GM18499 (cell line): ENCODE data around the gene LIMS1.
"Not testable (repeated sequence)": the region's sequence is repeated elsewhere in the genome, so short reads cannot be mapped to it uniquely, and the experiment has no call there.

Experiments
- ATAC-seq: cut with Tn5 transposase; IDR thresholded peaks from one replicate; pipeline ENCODE4 v1.9.1; 2021; ENCODE audit warnings: moderate number of reproducible peaks; ENCODE audit not compliant: insufficient read depth, unreplicated experiment

The LIMS1 gene

DNA sequence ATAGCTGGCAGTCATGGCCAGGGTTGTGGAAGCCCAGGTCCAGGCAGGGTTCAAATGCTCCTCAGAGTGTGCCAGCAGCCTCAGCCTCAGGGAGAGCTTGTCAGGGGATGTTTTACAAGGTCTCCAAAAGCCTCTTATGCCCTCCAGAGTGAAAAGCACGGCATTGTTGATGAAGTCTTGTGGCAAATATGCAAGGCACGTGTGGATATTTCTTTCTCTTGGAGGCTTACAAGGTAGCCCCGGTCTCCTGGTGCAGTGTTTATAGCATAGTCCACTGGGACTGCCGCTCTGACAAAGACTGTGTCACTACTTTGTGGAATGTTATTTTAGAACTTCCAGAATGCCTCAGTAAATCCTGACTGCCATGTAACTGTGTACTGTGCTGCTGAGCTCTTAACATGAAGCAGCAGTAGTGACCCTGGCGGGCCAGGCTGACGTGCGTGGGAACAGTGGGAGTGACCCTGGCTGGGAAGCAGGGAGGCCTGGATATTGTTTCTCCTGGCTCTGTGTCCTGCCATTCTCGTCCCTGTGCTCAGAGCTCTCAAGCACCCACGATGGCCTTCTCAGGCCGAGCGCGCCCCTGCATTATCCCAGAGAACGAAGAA lies 120.4 kb downstream of the LIMS1 start:
- not testable (repeated sequence) for ATAC-seq

DNA sequence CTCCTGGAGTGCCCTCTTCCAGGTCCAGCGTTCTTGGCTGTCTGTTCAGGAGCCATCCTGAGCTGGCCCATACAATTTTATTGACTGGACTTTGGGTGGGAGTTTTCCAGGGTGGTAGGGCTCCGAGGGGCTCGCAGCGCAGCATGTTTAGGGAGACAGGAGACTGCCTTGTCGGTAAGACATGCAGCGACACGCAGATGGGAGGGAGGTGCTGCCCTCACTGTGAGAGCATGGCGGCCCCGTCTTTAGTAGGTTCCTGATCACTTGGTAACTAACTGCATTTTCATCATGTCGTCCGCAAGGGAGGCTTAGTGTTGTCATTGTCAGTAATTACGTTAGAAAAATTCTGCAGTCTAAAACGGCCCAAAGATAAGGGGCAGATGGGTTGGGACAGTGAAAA lies 121.0 kb downstream of the LIMS1 start:
- ATAC-seq = not testable (repeated sequence)

DNA sequence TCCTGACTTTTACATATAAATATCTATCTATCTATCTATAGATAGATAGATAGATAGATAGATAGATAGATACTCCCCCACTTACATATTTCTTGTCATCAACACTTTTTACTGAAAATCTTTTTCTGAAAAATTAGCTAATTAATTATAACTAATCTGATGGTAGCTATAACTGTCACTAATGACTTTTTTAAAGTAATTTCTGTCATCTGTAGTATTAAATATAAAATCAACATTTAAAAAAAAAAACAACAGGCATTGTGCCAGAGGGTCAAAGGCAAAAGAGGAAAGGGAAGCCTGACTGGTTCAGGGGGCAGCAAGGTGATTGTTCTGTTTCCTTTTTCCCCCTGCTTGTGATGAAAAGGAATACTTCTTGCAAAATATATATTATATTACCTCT lies 122.0 kb downstream of the LIMS1 start:
- not testable (repeated sequence) for ATAC-seq

DNA sequence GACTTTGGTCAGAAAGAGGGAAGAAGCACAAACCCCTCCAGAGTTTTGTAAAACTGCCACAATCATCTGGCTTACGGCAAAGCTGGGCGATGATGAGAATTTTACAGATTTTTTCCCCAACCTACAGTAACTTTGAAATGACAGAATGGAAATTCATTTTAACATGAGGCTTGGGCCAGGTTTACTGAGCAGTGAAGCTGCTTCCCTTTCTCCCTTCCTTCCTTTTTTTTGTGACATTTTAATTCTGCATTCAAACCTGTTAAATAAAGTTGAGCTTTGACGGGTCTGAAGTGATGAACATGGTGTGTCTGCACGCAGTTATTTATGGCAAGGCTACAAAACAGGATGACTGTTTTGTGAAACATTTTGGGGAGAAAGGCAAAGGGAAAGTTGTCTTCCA lies 123.2 kb downstream of the LIMS1 start:
- not testable (repeated sequence) for ATAC-seq

GRCh38 chr2:108658553-108658952 lies 124.3 kb downstream of the LIMS1 start:
- ATAC-seq = not testable (repeated sequence)

DNA sequence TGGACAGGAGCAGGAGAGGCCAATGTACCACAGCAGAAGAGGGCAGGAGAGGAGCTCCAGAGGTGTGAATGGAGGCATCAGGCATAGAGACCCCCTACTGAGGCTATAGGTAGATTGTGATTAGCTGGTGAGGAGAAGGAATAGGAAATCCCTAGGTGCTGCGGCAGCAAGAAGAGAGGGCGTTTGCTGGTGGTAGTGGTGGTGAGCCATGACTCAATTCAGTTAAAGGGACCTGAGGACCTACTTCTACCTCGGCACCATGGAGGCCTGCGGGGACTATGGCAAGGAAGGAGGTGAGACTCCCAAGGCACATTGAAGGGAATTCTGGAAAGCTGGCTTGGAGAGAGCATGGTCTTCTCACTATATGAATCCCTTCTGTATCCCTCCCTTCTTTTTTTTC lies 127.2 kb downstream of the LIMS1 start:
- not testable (repeated sequence) for ATAC-seq

DNA sequence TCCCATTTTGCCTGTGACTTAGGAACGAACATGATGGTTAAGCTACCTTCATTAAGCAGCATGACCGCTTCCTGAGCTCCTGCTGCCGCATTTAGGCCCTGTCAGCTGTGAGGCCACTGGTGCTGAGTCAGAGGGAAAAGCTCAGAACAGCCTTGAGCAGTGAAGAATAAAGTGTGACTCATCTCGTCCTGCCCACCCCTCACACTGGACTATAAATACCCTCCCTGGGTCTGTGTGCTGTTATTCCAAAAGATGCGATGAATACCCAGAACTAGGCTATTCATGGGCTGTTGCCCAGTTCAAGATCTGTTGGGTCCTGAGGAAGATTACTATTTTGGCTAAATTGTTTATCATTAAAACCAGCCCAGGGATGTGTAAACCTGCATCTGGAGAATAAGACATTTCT lies 127.9 kb downstream of the LIMS1 start:
- ATAC-seq = peak; percentile 88

DNA sequence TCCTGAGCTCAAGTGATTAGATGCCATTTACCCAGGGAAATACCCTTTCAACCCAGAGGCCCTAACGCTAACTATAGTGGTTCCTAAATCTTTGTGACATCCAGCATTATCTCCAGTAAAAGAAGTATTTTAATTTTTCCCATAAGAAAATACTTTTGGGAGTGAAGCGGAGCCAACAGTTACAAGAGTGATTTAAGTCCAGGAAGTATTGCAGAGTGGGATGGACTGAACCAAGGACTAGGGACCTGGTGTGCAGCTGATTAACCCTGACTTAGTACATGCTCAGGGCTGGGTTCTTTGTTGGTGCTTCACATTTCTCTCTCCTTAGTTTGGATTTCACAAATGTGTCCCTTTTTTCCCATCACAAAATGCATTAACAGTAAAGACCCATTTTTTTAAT lies 129.1 kb downstream of the LIMS1 start:
- ATAC-seq = not testable (repeated sequence)

GRCh38 chr2:108664089-108664488 lies 129.8 kb downstream of the LIMS1 start:
- ATAC-seq = not testable (repeated sequence)

GRCh38 chr2:108664979-108665378 lies 130.7 kb downstream of the LIMS1 start:
- not testable (repeated sequence) for ATAC-seq

DNA sequence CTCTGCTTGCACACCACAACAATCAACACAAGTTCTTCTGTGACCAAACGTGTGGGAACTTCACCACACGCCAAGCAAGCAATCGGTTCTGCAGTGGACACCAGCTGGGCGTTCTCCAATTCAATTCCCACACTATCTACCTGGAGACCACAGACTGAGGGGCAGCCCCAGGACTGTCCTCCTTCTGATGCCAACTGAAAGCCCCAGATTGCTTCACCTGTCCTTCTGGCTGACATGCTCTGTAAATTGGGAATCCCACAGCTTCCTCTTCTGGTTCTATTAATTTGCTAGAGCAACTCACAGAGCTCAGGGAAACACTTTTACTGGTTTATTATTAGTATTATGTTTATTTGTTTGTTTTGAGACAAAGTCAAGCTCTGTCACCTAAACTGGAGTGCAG lies 131.7 kb downstream of the LIMS1 start:
- ATAC-seq = not testable (repeated sequence)

- ATAC-seq = not testable (repeated sequence)
Measured at GRCh38 chr2:108667140-108667539, 132.9 kb downstream of the LIMS1 start.

DNA sequence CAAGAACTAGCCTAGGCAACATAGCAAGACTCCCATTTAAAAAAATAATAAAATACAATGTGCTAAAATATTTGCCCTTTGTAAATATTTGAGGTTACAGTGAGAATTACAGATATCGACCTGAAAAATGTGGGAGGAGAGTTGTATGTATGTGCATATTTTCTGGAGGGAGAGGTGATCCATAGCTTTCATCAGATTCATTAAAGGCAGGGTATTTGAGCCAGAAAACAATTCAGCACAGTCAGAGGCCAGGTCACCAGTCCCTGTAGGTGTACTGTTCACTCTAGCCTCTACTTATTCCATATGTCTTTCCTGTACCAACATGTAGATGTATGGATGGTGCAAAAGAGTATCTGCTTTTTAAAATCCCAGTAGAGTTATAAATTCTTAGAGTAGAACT lies 136.0 kb downstream of the LIMS1 start:
- ATAC-seq = not testable (repeated sequence)

GRCh38 chr2:108672200-108672805 lies 138.0 kb downstream of the LIMS1 start:
- not testable (repeated sequence) for ATAC-seq

DNA sequence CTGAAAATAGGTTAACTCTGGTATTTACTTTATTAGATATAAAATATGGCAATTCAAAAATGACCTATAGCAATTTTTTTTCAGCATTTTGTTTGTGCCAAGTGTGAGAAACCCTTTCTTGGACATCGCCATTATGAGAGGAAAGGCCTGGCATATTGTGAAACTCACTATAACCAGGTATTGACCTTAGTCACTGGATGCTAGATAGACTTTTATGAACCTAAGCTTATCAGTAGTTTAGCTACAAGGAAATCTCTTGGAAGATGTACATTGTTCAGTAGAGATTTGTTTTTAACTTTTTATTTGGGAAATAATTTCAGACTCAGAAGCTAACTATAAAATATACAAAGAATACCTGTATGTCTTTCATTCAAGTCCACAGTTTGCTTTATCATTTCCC lies 142.3 kb downstream of the LIMS1 start:
- ATAC-seq = not testable (repeated sequence)

DNA sequence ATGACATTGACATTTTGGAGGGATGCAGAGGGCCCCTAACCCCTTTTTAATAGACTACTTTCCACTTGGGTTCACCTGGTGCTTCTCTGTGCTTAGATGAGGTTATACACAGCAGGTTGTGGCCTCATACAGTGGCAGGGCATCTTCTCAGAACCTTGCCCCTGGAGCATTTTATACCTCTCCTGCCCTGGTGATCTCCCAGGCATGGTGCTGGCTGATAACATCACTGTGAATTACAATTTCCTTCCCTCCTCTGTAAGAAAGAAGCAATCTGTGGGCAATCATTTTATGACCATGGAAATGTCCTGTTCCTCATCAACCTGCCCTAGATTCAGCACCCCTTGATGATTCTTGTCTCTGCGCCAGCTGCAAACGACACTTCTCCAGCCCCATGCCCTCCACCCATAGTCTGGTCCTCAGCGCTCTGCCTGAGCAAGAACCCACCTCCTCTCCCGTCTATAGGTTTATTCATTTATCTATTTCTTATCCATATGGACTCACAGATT lies 143.0 kb downstream of the LIMS1 start:
- ATAC-seq = not testable (repeated sequence)

GRCh38 chr2:108678198-108678651 lies 144.0 kb downstream of the LIMS1 start:
- not testable (repeated sequence) for ATAC-seq

GRCh38 chr2:108680805-108681204 lies 146.5 kb downstream of the LIMS1 start:
- not testable (repeated sequence) for ATAC-seq

DNA sequence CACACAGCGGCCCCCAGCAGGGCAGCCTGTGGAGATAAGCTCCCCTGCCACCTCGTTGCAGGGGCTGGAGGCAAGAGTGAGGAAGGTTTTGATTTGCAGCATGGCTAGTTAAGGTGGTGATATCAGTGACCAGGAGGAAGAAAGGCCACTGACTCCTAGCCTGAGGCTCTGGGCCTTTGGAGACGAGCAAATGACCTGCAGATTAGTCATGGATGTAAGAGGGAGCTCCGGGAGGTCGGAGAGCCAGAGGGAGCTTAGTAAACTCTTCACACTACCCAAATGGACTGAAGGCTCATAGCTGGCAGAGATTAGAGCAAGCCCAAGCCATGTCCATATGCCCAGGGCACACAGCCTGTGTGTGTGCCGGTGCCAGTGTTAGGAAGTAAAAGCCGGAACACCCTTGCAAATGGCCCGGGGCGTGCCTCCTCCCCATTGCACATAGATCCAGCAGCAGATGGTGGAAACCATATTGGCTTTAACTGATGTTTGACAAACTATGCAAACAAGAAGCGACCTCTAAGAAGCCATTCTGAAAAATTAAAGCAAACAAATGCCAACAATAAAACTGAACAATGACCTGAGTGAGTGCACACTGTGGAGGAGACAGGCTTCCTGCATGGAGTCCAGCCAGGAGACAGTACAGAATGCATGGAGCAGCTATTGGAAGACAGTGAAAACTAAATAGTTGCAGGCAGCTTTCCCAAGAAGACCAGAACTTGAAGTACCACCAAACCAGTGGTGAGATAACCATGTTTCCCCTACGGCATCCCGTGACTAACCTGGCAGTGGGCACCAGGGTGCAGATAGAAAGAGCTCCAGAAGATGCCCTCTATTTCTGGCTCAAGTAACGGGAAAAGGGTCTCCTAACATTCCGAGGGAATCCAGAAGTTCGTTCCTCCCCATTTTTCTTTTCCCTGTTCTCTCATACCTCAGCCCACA lies 154.8 kb downstream of the LIMS1 start:
- ATAC-seq = not testable (repeated sequence)

DNA sequence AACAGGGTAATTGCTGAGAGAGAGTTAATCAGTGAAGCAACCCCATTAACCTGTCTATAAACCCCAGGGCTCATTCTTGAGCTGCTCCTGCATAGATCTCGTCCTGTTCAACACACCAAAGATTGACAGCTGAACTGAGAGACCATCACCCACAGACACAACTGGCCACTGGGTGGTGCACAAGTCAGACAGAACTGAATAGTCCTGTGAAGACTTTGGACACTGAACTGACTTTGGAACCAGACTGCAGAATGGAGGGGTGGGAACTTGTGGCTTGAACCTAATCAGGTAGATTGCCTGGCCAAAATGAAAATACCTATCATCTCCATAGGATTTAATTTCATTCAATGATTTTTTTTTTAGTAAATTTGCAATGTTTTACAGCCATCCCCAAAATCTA lies 155.7 kb downstream of the LIMS1 start:
- not testable (repeated sequence) for ATAC-seq

DNA sequence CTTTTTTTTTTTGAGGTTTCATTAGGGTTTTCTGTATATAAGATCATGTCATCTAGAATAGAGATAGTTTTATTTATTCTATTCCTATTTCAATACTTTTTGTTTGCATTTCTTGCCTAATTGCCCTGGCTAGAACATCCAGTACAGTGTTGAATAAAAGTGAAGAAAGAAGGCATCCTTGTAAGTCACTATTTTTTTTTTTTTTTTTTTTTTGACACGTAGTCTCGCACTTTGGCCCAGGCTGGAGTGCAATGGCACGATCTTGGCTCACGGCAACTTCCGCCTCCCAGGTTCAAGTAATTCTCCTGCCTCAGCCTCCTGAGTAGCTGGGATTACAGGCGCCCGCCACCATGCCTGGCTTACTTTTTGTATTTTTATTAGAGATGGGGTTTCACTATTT lies 157.2 kb downstream of the LIMS1 start:
- no peak for ATAC-seq
